SIG-M5 treated with dmso at 0.1 percent for 504 hours (cell line): ENCODE data around the gene ALPP.
A peak's percentile ranks its signal among the peaks of the same experiment; 100 is the strongest.
"Not testable (repeated sequence)": the region's sequence is repeated elsewhere in the genome, so short reads cannot be mapped to it uniquely, and the experiment has no call there.

Source experiments
- DNase-seq: peaks from one replicate; lab custom pipeline; 2025; ENCODE audit not compliant: unreplicated experiment; lab: John Stamatoyannopoulos, UW

The ALPP gene

GRCh38 chr2:232363064-232363783, 15.3 kb upstream of the ALPP start:
- not testable (repeated sequence) for DNase-seq

- DNase-seq = no peak
Observed at GRCh38 chr2:232363784-232364615, 14.6 kb upstream of the ALPP start.

GRCh38 chr2:232364806-232365594, 13.6 kb upstream of the ALPP start:
- DNase-seq = not testable (repeated sequence)

- DNase-seq = no peak
Observed at GRCh38 chr2:232365621-232366321, 12.8 kb upstream of the ALPP start.

GRCh38 chr2:232366461-232366860, 12.1 kb upstream of the ALPP start:
- not testable (repeated sequence) for DNase-seq

GRCh38 chr2:232367016-232367415, 11.5 kb upstream of the ALPP start:
- no peak for DNase-seq

- DNase-seq = no peak
Observed at GRCh38 chr2:232367591-232368233, 10.8 kb upstream of the ALPP start.

- no peak for DNase-seq
Observed at GRCh38 chr2:232368311-232368731, 10.2 kb upstream of the ALPP start.

- no peak for DNase-seq
Observed at GRCh38 chr2:232369126-232369951, 9.2 kb upstream of the ALPP start.

GRCh38 chr2:232370007-232370406, 8.5 kb upstream of the ALPP start:
- DNase-seq = not testable (repeated sequence)

- DNase-seq = peak; percentile 92
Observed at GRCh38 chr2:232372231-232373208, 6.0 kb upstream of the ALPP start.

GRCh38 chr2:232374356-232374755, 4.2 kb upstream of the ALPP start:
- DNase-seq = no peak

GRCh38 chr2:232375164-232375563, 3.4 kb upstream of the ALPP start:
- DNase-seq = no peak

- DNase-seq = no peak
Observed at GRCh38 chr2:232376260-232376659, 2.3 kb upstream of the ALPP start.

- DNase-seq = no peak
Observed at GRCh38 chr2:232376713-232377112, 1.8 kb upstream of the ALPP start.

- DNase-seq = no peak
Observed at GRCh38 chr2:232377319-232377718, 1.2 kb upstream of the ALPP start.

GRCh38 chr2:232377841-232378734, 463 bp upstream of the ALPP start:
- DNase-seq = no peak
